Hematopoietic multipotent progenitor cell treated with erythropoietin and hydrocortisone succinate and interleukin-3 and kit ligand, for 17 days (in vitro differentiated cells): Measurements from ENCODE around the gene HOXA9.
A peak's percentile ranks its signal among the peaks of the same experiment; 100 is the strongest.

Experiments used
- DNase-seq: peaks from one replicate; pipeline ENCODE4 v3.0.0-alpha.2; 2015; ENCODE audit warnings: low spot score

The HOXA9 gene

GRCh38 chr7:27200761-27201579, 35.6 kb upstream of the HOXA9 start:
- no peak for DNase-seq

DNA sequence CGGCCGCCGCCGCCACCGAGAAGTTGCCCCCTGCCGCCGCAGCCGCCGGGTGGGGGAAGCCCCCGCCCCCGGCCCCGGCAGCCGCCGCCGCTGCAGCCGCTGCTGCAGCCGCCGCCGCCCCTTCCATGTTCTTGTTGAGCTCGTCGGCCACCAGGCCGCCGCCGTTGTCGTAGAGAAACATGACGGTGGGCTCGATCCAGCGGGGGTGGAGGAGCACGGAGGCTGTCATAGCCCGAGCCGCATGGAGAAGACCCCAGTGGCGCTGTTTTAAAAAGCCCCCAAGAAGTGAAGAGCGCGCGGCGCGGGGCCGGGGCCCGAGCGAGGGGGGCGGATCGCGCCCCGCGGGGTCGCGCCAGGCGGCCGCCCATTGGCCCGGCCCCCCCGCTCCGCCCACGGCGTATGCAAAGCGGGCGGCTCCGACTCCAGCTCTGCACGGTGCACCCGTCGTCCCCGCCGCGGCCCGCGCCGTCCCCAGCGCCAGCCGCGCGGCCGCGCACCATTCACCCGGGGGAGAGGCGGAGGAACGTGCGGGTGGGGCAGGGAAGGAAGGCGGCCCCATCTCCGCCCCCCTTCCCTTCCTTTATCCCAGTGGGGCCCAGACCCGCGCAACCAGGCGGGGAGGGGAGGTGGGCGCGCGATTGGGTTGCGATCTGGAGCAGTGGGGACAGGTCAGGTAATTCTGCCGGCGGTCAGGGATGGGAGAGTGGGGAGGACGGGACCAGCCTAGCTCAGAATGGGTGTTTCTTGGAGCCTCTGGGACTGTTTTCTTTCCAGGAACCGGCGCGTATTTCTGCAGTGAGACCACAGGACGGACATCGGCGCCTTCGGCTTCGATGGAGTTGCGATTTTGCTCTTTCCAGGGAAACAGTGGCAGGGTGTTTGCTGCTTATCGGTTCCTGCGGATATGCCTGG, 34.8 kb upstream of the HOXA9 start, which contains the start of gene HOXA13:
Gene HOXA13 (minus strand): TSS at position 243 of the 912 bp plus-strand sequence. CDS start 14 bp downstream, at position 229.
- DNase-seq, result no peak

- DNase-seq, result no peak
Observed at GRCh38 chr7:27198871-27199801, 33.8 kb upstream of the HOXA9 start.

- DNase-seq, result no peak
Observed at GRCh38 chr7:27198138-27198841, 33.0 kb upstream of the HOXA9 start.

DNA sequence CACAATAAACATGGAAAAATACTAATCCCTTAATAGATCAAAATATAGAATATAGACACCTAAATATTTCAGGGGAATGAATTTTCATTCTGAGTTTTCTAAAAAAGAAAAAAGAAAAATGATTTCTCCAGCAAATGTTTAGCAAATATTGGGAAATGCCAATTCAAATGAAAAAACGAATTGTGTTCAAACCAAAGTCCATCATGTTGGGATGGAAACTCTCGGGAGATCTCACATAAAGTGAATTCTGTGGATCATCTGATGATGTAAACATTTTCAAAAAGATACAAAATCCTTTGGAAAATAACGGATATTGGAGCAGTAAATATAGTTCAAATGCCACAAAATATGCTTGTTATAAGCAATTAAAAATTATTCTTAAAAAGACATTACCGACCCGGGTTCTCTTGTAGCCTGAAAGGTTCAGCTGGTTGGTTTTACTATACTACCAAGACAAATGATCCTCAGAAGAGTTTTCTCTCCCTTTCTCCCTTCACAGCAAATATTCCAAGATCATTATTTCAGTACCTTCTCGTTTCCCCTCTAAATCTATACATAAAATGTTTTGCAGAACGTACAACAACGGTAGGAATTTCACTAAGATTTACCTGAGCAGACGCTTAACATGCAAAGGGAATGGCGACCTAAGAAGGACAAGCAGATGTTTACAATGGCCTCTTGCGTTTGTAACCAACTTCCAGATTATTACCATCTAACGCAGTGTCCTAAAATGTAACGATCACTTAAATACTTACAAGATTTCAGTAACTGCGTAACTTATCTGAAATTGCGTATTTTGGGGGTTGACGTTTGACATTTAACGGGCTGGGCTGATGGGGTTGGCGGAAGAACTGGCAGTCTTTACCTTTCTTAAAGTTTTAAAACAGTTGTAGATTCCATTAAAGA, 32.1 kb upstream of the HOXA9 start:
- no peak for DNase-seq

DNA sequence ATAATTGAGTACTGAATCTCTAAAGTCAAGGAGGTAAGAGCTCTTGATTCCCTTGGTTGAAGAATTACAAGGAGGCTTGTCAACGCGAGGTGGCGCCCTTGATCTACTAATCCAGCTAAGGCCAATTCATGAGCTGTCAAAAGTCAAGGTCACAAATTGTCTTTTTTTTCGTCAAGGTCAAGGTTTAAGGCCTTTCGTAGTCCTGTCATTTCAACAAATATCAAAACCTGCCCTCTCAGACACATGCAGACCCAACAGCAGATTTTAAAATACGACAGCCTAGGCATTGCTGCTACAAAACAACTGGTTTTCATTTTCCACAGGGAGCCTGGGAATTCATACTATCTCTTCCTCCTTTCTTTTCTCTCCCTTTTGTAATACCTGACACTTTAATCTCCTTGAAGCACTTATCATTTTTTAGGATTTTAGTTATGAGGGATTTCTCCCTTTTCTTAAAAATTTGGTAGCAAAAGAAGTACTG, 31.0 kb upstream of the HOXA9 start:
- peak; percentile 62 for DNase-seq

- no peak for DNase-seq
Observed at GRCh38 chr7:27194686-27195379, 29.5 kb upstream of the HOXA9 start.

GRCh38 chr7:27194002-27194352, 28.6 kb upstream of the HOXA9 start:
- no peak for DNase-seq

- no peak for DNase-seq
Observed at GRCh38 chr7:27193335-27194001, 28.1 kb upstream of the HOXA9 start.

DNA sequence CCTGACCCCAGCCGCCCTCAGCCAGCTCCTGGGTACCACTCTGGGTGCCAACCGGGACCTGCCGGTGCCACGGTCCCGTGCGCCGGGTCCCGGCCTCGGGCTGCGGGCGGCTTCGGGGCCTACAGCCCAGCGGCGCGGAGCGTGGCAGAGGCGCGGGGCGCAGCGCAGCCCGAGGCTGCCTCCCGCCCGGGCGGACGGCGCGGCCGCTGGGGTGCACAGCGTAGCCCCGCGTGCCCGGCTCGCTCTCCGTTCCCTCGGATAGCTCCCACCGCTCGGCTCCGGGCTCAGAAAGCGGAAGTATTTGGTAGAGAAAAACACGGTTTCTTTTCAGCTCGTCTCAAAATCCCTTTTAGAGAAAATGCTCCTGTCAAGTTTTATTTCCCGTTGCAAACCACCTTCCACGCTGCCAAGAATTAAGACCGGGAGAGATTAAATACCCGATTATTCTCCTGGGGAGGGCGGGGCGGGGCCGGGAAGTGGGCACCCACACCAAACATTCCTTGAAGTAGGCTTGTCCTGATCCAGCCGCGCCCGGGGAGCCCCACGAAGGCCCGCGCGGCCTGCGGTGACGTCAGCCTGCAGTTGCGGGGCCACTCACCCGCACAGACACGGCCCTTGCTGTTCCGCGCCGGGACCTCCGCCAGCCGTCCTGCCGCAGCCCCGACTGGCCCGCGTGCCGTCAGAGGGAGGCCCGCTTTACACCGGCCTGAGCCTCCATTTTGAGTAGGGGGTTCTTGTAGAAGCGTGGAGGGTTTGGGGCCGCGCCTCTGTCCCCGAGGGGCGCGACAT, 27.4 kb upstream of the HOXA9 start:
- DNase-seq, result no peak

- DNase-seq, result no peak
Observed at GRCh38 chr7:27191833-27192545, 26.7 kb upstream of the HOXA9 start.

DNA sequence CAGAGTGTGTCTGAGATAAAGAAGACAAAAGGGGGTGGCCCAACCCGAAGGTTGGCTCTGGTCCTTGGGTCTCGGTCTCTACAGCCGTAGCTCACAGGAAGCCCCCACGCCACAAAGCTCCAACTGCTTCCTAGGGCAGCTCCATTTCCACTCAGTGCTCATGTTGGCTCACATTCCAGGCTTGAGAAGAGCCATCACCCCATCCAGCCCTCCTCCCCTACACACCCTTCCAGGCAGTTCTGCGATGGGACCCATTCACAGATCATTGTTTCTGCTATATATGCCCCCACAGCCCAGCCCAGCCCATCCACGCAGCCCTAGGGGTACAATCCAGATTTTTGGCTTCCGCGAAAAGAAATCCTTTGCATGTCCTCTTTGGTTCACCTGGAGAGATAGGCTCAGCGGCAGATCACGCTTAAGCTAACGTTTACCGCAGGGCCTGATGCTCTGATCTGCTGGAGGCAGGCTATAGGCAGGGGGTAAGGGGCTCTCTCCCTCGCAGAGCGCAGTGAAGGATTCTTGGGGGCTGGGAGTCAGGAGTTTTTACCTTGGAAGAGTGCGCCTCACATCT, 25.9 kb upstream of the HOXA9 start:
- DNase-seq, result no peak

GRCh38 chr7:27189997-27190748, 24.8 kb upstream of the HOXA9 start:
- DNase-seq, result no peak

DNA sequence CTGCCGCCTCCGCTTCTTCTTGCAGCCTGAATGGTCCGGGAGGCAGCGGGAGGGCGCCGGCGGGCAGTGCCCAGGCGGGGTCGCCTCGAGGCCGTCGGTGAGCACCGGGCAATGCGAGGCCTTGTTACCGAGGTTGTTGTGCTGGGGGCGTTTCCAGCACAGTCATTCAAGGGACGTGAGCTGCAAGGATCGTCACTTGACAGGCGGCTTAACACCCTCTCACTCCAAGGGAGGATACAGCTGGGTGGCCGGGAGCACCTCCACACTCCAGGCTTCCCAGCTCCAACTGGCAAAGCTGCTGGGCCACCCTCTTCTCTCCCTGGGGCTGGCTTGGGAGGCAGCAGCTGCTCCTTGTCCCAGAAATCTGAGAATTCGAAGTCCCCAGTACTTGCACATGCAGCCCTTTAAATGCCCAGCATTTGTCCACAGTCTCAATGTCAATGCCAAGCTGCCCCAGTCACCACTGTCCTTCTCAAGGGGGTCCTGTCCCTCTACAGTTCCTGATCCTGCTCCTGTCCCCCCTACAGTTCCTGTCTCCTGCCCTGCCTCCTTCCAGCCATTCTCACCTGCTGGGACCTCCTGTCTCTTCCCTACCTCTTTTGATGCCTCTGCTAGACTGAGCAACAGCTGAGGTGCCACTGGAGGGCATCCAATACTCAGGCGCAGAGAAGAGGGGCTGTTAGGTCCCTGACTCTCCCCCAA, 24.1 kb upstream of the HOXA9 start:
- no peak for DNase-seq
